KMS-11 (cell line): ENCODE measurements around the gene CXCR6.

ENCODE experiments used
- H2AFZ ChIP-seq: fragments of 200-600 bp; sonication (generic); 2 replicates; pipeline ENCODE4 v1.6.1; 2016; ENCODE audit warnings: antibody characterized with exemption, mixed run types, low read depth
- H3K27ac ChIP-seq: fragments of 200-600 bp; sonication (generic); 2 replicates; pipeline ENCODE4 v1.6.1; 2016; ENCODE audit warnings: mild to moderate bottlenecking, mixed run types
- H3K27me3 ChIP-seq: fragments of 200-600 bp; sonication (generic); 2 replicates; pipeline ENCODE4 v1.6.1; 2017; ENCODE audit warnings: mild to moderate bottlenecking, low read depth, mixed run types, moderate library complexity; ENCODE audit not compliant: insufficient read depth
- H3K36me3 ChIP-seq: fragments of 200-600 bp; sonication (generic); 2 replicates; pipeline ENCODE4 v1.6.1; 2017; ENCODE audit warnings: mild to moderate bottlenecking, mixed run types; ENCODE audit not compliant: insufficient read depth
- H3K4me1 ChIP-seq: fragments of 200-600 bp; sonication (generic); 2 replicates; pipeline ENCODE4 v1.6.1; 2016; ENCODE audit warnings: mild to moderate bottlenecking, low read depth, mixed run types; ENCODE audit not compliant: poor library complexity, severe bottlenecking
- H3K4me2 ChIP-seq: fragments of 200-600 bp; sonication (generic); 2 replicates; pipeline ENCODE4 v1.7.0; 2016; ENCODE audit warnings: mild to moderate bottlenecking, mixed run types
- H3K4me3 ChIP-seq: fragments of 200-600 bp; sonication (generic); IDR thresholded peaks from 2 replicates; pipeline ENCODE4 v1.6.1; 2017; ENCODE audit warnings: low read depth, low read length, mixed read lengths; ENCODE audit not compliant: insufficient read depth
- H3K79me2 ChIP-seq: fragments of 200-600 bp; sonication (generic); 2 replicates; pipeline ENCODE4 v1.6.1; 2016; ENCODE audit warnings: low read depth, mixed run types; ENCODE audit not compliant: insufficient read depth
- H3K9ac ChIP-seq: fragments of 200-600 bp; sonication (generic); 2 replicates; pipeline ENCODE4 v1.6.1; 2016; ENCODE audit warnings: mild to moderate bottlenecking, mixed run types
- H4K20me1 ChIP-seq: fragments of 200-600 bp; sonication (generic); 2 replicates; pipeline ENCODE4 v1.6.1; 2016; ENCODE audit warnings: mild to moderate bottlenecking, mixed run types; ENCODE audit not compliant: insufficient read depth
- TF ChIP-seq, protein P1 (sequence below): fragments of 200-600 bp; sonication (generic); conservative IDR thresholded peaks from 2 replicates; pipeline ENCODE4 v1.6.1; 2017; ENCODE audit warnings: low read depth, mild to moderate bottlenecking, antibody characterized with exemption, low read length, moderate library complexity, mixed read lengths

CXCR6 gene

DNA sequence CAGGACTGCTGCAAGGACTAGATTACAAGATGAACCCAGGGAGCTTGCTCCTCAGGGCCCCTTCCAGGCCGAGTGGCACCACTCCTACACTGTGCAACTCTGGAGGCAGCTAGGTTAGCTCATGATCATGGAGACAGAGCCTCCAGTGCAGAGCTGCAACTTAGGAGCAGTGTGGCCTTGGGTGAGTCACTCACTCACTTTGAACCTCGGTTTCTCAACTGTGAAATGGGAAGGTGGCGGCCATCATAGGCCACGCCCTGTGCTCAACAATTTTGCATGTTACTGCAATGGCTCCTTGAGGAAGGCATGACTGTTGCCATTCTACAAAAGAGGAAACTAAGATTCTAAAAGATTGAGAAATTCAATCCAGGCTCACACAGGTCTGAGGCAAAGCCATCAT is 11.2 kb upstream of the CXCR6 start:
- no peaks in the 10 kb centered on the region for H3K4me1 ChIP-seq
- H4K20me1 ChIP-seq = no peaks in the 10 kb centered on the region
- no peaks in the 10 kb centered on the region for H3K79me2 ChIP-seq
- no peak overlapping the region for H3K27ac ChIP-seq
- no peak overlapping the region for H3K4me3 ChIP-seq
- no peak overlapping the region for H2AFZ ChIP-seq
- no peak overlapping the region for H3K4me2 ChIP-seq
- H3K36me3 ChIP-seq = no peaks in the 10 kb centered on the region
- no peak overlapping the region for H3K9ac ChIP-seq
- TF ChIP-seq, protein P1, sequence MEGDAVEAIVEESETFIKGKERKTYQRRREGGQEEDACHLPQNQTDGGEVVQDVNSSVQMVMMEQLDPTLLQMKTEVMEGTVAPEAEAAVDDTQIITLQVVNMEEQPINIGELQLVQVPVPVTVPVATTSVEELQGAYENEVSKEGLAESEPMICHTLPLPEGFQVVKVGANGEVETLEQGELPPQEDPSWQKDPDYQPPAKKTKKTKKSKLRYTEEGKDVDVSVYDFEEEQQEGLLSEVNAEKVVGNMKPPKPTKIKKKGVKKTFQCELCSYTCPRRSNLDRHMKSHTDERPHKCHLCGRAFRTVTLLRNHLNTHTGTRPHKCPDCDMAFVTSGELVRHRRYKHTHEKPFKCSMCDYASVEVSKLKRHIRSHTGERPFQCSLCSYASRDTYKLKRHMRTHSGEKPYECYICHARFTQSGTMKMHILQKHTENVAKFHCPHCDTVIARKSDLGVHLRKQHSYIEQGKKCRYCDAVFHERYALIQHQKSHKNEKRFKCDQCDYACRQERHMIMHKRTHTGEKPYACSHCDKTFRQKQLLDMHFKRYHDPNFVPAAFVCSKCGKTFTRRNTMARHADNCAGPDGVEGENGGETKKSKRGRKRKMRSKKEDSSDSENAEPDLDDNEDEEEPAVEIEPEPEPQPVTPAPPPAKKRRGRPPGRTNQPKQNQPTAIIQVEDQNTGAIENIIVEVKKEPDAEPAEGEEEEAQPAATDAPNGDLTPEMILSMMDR = no peak
- H3K27me3 ChIP-seq = no peaks in the 10 kb centered on the region

- H3K36me3 ChIP-seq = no peaks in the 10 kb centered on the region
- no peaks in the 10 kb centered on the region for H3K79me2 ChIP-seq
Observed at GRCh38 chr3:45933591-45933990, 9.7 kb upstream of the CXCR6 start.

GRCh38 chr3:45936261-45936660 is 7.0 kb upstream of the CXCR6 start:
- no peak overlapping the region for H3K4me3 ChIP-seq
- H3K36me3 ChIP-seq = no peaks in the 10 kb centered on the region
- H3K27ac ChIP-seq = no peak overlapping the region
- H3K27me3 ChIP-seq = no peaks in the 10 kb centered on the region
- H3K4me1 ChIP-seq = peaks cover 13% of the 10 kb centered on the region
- TF ChIP-seq, protein P1 = no peak
- no peak overlapping the region for H2AFZ ChIP-seq
- no peak overlapping the region for H3K4me2 ChIP-seq
- no peak overlapping the region for H3K9ac ChIP-seq
- no peaks in the 10 kb centered on the region for H3K79me2 ChIP-seq
- H4K20me1 ChIP-seq = no peaks in the 10 kb centered on the region

More at GRCh38 chr3:45933591-45933990, 9.7 kb upstream of the CXCR6 start:
- H3K4me3 ChIP-seq = no peak overlapping the region
- H2AFZ ChIP-seq = no peak overlapping the region
- H3K4me1 ChIP-seq = no peaks in the 10 kb centered on the region
- H3K4me2 ChIP-seq = no peak overlapping the region
- no peak overlapping the region for H3K27ac ChIP-seq
- H3K9ac ChIP-seq = no peak overlapping the region
- TF ChIP-seq, protein P1 = no peak
- H4K20me1 ChIP-seq = no peaks in the 10 kb centered on the region
- no peaks in the 10 kb centered on the region for H3K27me3 ChIP-seq

DNA sequence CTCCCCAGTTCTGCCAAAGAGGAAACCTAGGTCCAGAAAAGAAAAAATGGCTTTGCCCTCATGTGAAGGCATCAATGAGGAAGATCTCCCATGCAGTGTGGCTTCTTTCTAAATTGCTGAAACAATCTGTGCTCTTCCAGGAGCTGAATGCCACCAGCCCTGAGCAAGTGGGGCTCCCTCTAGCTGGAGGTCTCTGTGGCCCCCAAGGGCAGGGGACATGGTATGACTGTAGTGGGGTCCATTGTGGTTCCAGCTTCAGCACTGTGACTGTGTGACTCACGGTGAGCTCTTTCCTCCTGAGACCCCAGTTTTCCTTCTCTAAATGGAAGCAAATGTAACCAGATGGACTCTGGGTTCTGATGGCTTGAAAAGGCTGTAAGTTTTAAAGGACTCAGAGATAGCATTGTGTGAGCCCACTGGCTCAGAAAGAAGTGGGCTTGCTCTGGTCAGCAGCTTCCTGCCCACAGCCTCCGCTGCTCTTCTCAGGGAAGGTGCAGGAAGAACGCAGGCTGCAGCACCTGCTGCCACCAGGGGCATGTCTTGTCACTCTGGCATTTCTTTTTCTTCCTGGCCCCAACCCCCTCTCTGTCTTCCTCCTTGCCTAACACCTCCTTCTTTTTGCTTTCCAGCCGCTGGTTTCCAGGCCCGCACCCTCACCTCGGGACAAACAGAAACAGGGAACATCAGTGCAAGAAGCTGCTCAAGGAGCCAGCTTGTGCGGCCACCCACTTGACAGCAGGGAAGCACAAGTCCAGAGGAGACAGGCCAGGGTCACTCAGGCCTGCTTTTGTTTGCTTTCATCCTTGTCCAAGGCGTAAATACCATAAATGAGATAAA is 5.8 kb upstream of the CXCR6 start:
- Histone ChIP-seq H3K4me1 (peaks cover 13% of the 10 kb centered on the region), H3K27me3 (no peaks in the 10 kb centered on the region), H3K79me2 (no peaks in the 10 kb centered on the region), H3K27ac (no peak overlapping the region), H3K9ac (no peak overlapping the region), H4K20me1 (no peaks in the 10 kb centered on the region), H3K4me3 (no peak overlapping the region), H2AFZ (no peak overlapping the region), H3K36me3 (no peaks in the 10 kb centered on the region), H3K4me2 (no peak overlapping the region)
- TF ChIP-seq, protein P1 = no peak
